ENCODE data around the gene ATG14.
"Not testable (repeated sequence)": the region's sequence is repeated elsewhere in the genome, so short reads cannot be mapped to it uniquely, and the experiment has no call there.

ATG14 gene

GRCh38 chr14:55411426-55412389 lies at the start of gene ATG14:
Gene ATG14, minus strand, starts transcription at chr14:55411830. Its CDS starts 8 bp downstream, at chr14:55411822.
- H3K4me3 ChIP-seq (ENCODE audit: low read length): peak within 1 kb of the TSS; percentile 98
- peak; percentile 81 for DNase-seq (ENCODE audit: low read depth)

GRCh38 chr14:55458800-55459515 lies 47.3 kb upstream of the ATG14 start:
- peak; percentile 81 for DNase-seq (ENCODE audit: low read depth)
- H3K4me3 ChIP-seq (ENCODE audit: low read length): no peak overlapping the region

More at GRCh38 chr14:55411426-55412389, at the start of gene ATG14:
- TF ChIP-seq CTCF (IDR thresholded peaks at IDR 0.05; ENCODE audit: insufficient read depth, low read depth, low read length, missing control alignments): no peak

GRCh38 chr14:55457496-55457895 lies 45.9 kb upstream of the ATG14 start:
- DNase-seq (ENCODE audit: low read depth): no peak
- no peak overlapping the region for H3K4me3 ChIP-seq (ENCODE audit: low read length)
- TF ChIP-seq CTCF (IDR thresholded peaks at IDR 0.05; ENCODE audit: insufficient read depth, low read depth, low read length, missing control alignments): no peak

More at GRCh38 chr14:55458800-55459515, 47.3 kb upstream of the ATG14 start:
- no peak for TF ChIP-seq CTCF (IDR thresholded peaks at IDR 0.05; ENCODE audit: insufficient read depth, low read depth, low read length, missing control alignments)

GRCh38 chr14:55456411-55456810 lies 44.8 kb upstream of the ATG14 start:
- DNase-seq (ENCODE audit: low read depth): not testable (repeated sequence)

GRCh38 chr14:55454264-55455002 lies 42.8 kb upstream of the ATG14 start:
- no peak for TF ChIP-seq CTCF (IDR thresholded peaks at IDR 0.05; ENCODE audit: insufficient read depth, low read depth, low read length, missing control alignments)
- peak; percentile 83 for DNase-seq (ENCODE audit: low read depth)

More at GRCh38 chr14:55456411-55456810, 44.8 kb upstream of the ATG14 start:
- not testable (repeated sequence) for H3K4me3 ChIP-seq (ENCODE audit: low read length)

GRCh38 chr14:55451950-55452349 lies 40.3 kb upstream of the ATG14 start:
- no peak for TF ChIP-seq CTCF (IDR thresholded peaks at IDR 0.05; ENCODE audit: insufficient read depth, low read depth, low read length, missing control alignments)
- no peak for DNase-seq (ENCODE audit: low read depth)
- H3K4me3 ChIP-seq (ENCODE audit: low read length): no peak overlapping the region

More at GRCh38 chr14:55454264-55455002, 42.8 kb upstream of the ATG14 start:
- H3K4me3 ChIP-seq (ENCODE audit: low read length): no peak overlapping the region
